GM12801 (cell line): ENCODE results near the gene TBC1D10B.

Source experiments
- TF ChIP-seq, protein P1 (sequence below): IDR thresholded peaks from one replicate; pipeline ENCODE4 v1.5.1; 2011; ENCODE audit warnings: control low read depth; ENCODE audit not compliant: insufficient read length; ENCODE audit errors: extremely low read depth

The TBC1D10B gene

DNA sequence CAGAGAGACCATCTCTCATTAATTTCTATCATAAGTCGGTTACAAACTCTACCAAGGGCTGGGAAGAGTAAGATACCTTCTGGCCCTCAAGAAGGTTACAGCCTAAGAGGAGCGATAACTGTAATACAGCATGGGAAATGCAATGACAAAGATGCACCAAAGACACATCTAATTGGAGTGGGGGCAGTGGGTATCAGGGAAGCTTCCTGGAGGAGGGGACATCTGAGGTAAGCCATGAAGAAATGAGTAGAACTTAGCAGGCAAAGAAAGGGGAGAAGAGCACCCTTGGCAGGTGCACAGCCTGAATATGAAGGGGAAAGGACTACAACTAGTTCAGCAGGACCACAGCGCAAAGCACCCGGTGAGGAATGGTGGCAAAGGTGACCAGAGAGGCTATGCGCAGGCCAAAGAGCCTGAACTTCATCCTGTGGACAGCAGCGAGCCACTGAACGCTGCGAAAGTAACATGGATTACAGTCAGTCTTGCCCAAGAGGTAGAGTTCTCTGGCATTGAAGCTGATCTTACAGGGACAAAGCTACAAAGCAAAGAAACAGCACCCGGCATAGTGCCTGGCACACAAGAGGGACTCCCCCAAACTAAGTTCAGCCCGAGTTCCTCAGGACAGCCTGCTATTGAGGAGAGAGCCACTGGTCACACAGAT lies 2.8 kb downstream of the TBC1D10B start:
- TF ChIP-seq, protein P1, sequence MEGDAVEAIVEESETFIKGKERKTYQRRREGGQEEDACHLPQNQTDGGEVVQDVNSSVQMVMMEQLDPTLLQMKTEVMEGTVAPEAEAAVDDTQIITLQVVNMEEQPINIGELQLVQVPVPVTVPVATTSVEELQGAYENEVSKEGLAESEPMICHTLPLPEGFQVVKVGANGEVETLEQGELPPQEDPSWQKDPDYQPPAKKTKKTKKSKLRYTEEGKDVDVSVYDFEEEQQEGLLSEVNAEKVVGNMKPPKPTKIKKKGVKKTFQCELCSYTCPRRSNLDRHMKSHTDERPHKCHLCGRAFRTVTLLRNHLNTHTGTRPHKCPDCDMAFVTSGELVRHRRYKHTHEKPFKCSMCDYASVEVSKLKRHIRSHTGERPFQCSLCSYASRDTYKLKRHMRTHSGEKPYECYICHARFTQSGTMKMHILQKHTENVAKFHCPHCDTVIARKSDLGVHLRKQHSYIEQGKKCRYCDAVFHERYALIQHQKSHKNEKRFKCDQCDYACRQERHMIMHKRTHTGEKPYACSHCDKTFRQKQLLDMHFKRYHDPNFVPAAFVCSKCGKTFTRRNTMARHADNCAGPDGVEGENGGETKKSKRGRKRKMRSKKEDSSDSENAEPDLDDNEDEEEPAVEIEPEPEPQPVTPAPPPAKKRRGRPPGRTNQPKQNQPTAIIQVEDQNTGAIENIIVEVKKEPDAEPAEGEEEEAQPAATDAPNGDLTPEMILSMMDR, result no peak

DNA sequence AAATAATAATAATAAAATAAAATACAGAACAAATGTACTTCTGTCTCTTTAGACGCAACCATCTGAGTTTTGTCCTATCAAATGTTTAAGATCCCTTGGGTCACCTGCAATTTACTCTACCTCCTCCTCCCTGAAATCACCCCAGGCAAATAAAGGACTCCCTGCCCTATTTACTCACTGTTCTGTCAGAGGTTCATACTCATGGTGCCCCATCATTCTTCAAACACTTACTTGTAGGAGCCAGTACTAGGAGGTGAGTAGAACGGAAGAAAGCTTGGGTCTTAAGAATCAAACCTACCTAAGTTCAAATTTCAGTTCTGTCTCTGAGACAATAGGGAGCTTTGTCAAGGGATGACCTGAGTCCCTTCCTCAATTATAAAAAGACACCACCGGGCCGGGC lies 3.8 kb downstream of the TBC1D10B start:
- TF ChIP-seq, protein P1, result no peak

DNA sequence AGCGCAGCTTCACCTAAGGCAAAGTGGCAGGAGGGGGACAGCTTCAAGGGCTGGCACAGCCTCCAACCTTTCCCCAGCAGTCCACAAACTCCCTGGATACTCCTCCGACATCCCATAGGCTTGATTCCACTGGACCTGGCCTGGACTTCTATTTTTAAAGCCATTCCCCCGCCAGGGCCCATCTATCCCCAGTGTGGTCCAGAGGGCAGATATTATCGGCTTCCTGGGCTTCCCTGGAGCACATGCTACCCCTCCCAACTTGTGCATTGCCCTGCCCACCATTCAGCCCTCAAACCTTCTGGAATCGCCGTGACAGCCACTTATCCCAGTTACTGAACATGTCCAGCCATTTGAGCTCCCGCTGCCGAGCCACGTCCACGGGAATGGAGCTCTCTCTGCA lies 5.1 kb downstream of the TBC1D10B start:
- TF ChIP-seq, protein P1, result no peak

DNA sequence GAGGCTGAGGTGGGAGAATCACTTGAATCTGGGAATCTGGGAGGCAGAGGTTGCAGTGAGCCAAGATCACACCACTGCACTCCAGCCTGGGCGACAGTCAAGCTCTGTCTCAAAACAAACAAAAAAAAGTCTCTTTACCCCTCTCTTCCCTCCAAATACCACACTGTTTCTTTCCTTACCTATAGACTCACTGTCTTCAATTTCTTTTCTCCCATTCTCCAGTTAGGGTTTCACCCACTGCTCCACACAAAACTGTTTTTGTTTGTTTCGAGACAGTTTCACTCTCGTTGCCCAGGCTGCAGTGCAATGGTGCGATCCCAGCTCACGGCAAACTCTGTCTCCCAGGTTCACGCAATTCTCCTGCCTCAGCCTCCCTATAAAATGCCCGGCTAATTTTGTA lies 9.1 kb downstream of the TBC1D10B start:
- TF ChIP-seq, protein P1, result no peak

DNA sequence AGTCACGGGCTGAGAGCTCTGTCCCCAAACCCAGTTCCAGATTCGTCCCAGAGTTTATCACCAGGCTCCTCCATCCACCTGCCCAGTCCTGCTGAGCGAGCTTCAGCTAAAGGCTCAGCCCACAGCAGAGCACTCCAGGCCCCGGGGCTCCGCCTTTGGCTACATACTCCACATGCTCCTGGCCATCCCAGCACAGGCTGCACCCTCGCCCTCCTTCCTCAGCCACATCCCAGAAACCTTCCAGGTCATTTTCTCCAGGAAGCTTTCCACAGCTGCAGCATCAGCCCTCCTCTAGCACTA lies 10.5 kb downstream of the TBC1D10B start:
- TF ChIP-seq, protein P1, result no peak

DNA sequence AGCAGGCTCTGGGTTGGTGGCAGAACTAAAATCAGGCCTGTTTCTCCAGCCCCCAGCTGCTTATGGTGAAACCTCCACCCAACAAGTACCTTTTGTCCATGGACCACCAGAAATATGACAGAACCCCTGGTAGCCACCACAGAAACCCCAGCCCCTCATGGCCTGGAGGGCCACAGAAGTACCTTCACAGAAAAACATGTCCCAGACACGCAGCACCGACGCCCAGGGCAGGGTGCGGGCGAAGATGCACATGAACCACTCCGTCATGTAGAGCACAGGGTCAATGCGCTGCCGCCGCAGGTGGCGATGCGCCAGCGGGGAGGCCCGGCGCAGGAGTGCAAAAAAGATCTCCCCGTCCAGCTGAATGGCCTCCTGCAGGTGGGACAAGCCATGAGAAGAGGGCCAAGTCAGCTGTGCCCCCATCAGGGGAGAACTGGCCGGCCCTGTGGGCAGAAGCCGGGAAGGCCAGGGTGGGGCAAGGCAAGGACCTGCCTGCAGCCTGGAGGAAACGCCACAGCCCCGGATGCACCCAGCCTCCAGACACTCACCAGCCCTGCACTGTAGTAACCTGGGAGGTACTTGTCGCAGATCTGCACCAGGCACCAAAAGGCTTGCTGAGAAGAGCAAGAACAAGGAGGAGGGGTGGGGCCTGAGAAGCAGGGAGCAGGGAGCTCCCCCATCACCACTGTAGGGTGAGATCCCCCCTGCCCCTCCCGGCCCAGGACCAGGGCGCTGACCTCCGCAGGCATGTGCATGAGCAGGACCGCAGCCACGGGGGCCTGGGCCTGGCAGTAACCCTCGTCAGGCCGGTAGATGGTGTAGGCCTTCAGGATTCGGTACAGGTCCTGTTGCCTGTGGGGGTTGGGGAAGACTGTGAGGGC lies 11.1 kb downstream of the TBC1D10B start:
- TF ChIP-seq, protein P1, result no peak

DNA sequence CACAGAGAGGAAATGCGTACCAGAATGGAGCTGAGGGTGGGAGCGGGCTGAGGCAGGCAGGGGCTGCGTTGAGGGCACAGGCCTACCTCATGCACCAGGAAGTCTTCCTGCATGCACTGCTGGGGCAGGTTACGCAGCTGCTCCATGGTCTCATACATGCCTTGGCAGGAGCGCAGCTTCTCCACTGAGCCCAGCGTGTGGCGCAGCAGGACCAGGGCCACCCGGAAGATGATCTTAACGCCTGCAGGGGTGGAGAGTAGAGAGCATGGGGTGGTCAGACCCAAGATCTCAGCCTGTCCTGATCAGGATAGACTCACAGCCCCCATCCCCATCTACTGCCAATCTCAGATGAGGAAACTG lies 11.7 kb downstream of the TBC1D10B start:
- TF ChIP-seq, protein P1, result no peak
